Limb (tissue), 2 donors: ENCODE results near the gene C1orf185.
"Not testable (repeated sequence)": the region's sequence is repeated elsewhere in the genome, so short reads cannot be mapped to it uniquely, and the experiment has no call there.

Experiments used
- DNase-seq, 2 donors: peaks; one replicate each; pipeline ENCODE4 v3.0.0-alpha.2; 2016; ENCODE audit errors: extremely low spot score in 2 of 2

Gene C1orf185

DNA sequence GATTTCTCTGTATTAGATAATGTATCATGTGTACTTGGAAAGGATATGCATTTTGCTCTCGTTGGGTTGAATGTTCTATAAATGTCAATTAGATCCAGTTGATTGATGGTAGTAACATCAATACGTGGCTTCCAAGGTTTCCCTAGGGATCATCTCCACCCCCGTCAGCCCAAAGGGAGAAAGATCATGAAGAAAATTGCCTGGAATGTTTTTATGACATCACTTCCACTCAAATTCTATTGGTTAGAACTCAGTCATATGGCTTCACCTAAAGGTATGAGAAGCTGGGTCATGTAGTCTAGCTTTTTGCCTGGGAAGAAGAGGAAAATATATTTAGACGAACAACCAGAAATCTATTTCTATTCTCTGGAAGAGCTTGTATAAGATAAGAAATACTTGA, at the start of gene C1orf185:
TSS of gene C1orf185 (plus strand) at position 253 of the 400 bp plus-strand sequence. CDS start at position 259, 6 bp downstream.
- DNase-seq = no peak

DNA sequence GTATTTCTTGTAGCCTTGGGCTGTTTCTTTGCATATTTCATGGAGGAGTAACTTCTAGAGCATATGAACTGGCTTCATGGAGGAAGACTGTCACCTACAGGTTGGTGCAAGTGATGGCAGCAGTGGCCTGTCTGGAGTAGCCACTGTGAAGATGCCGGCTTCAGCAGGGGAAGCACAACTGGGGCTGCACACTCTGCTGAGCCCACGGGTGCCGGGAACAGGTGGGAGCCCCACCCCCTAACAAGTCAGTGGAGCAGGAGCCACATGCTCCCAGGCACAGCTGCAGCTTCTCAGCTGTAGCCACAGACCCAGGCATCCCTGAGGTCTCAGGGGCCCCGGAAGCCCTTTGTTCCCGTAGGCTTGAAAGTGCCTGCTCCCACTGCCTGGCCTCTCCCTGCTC, 43.2 kb upstream of the C1orf185 start:
- DNase-seq = no peak

- DNase-seq = no peak
Observed at GRCh38 chr1:51061231-51061918, 40.7 kb upstream of the C1orf185 start.

DNA sequence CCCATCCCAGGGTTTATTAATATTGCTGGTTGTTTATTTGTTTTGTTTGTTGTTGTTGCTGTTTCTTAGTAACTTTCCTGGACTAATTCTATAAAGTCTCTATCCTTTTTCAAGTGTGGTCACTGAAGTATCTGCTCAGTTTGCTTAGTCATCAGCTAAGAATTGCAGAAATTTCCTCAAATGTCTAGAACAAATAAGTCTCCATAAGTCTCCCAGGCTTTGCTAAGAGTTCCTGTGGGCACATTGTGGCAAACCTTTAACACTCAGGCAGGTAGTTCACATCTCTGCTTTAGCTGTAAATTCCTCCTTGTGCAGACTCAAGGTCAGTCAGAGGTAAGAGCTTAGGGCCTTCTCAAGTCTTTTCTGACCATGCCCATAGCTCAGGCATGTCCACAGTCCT, 38.9 kb upstream of the C1orf185 start:
- no peak for DNase-seq

GRCh38 chr1:51070011-51070410, 32.0 kb upstream of the C1orf185 start:
- no peak for DNase-seq

DNA sequence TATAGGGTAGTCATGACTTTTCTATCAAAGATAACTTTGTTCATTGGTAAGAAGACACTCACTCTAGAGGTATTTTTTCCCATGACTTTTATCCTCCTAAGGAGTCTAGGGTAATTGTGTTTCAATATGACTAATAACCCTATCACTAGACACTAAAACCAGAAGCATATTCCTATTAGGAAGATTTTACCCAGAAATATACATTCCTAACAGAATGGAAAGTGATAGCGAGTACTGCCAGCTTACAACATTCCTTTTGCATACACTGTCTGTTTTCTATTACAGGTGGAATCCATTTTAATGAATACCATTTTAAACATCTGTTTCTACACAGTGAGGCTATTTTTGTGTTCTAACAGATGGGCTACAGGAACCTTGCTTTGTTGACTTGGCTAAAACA, 31.4 kb upstream of the C1orf185 start:
- peak in 1 of 2 donors; percentile 3 for DNase-seq

DNA sequence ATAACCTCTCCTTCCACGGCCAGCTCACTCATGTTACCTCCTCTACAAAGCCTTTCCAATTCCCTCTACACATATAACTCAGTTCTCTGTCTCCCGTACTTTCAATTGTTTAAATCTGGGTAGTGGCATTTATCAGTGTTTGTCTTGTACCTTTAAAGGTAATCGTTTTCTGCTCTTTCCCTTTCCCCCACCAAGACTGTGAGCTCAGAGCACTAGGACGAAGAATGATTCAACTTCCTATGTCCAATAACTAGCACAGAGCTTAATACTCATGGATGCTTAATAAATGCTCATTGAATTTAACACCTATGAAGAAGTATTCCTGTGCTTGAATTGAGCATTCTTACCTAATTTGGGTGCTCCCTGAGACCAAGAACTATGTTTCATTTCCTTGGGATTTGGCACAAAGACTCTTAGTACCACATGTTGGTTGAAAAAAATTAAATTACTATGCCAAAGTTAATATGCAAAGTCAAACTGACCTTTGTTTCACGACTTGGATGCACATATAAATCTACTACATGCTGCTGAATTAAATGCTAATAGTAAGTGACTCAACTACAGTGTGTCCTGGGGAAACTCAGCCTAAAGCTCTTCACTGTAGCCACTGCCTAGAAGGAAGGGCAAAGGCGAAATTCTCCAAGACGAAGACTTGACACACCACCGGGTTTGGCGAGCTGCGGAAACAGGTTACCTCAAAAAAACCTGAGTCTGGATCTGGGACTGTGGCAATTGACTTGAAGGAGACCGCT, 30.6 kb upstream of the C1orf185 start:
- no peak for DNase-seq

DNA sequence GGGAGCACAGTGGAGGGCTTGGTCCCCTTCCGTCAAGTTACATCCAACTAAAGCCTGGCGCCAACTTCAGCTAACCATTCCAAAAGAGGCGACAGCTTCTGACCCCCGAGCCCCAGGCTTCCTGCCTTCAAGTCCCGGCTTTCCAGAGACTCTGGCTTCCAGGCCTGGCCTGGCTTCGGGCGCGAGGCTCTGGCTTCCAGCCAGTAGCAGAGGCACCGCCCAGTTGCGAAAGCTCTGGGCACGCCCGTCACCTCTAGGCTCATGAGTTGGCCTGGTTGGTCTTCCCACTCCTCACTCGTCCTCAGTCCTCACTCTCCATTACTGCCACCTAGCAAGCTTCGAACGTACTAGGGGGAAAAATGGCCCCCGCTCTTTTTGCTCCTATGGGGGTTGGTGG, 30.0 kb upstream of the C1orf185 start:
- no peak for DNase-seq

DNA sequence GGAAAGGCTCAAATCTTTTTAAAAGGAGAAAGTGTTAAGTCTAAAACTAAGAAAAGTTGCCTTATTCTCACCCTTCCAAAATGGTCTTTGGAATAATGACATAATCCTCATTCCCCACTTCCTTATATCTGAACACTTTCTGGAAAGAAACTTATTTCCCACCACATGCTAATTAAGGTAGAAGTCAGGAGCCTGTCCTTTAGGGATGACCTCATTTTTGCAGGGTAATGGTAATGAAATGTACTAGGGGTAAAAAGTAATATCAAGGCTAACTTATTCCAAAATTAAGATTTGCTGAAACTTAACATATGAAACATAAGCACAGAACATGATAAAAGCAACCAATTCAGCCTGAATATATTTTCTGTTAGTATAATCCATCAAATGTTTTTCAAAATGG, 29.4 kb upstream of the C1orf185 start:
- DNase-seq = no peak

GRCh38 chr1:51073456-51073855, 28.6 kb upstream of the C1orf185 start:
- no peak for DNase-seq

DNA sequence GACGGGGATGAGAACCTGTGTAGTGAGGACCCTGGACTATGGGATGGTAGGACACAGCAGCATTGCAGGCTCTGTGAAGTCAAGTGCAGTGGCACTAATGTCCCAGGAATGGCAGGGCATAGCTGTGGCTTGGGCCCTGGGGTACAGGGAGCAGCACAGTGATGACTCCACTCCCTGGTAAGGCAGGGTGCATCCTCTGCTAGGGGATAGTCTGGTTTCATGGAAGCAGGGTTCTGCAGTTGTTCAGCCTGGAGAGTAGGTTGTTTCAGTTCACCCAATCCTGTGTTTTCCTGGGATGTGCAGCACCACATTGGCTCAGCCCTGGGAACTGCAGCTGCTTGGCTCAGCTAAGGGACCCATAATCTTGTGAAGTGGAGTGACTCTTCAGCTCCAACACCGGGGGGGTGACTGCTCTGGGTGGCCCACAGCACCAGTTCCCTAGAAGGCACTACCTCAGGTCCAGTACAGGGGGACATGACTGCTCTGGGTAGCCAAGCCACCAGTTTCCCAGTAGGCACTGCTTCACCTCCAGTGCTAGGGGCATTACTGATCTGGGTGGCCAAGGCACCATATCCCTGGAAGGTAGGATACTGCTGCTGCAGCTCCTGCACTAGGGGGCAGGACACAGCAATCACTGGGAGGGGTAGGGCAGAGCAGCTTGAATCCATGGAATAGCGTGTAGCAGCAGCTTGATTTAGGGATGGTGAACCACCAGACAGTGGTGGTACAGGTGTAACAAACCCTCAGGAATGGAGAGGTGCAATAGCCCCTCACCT, 15.3 kb upstream of the C1orf185 start:
- DNase-seq = no peak

DNA sequence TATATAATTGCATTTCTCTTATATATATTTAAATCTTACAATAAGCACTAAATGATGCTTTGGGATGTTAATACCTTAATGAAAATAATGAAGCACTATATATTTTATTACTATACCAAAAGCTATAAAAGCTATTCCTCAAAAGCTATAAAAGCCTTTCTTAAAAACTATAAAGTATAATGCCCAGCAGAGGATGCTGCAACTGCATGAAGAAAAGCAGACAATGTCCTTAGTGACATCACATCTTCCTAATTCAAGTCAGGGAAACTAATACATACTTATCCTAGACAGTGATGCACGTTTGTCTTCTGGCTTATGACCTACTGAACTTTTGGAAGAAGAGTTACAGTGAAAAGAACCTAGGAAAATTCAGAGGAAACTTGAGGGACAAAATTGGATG, 13.6 kb upstream of the C1orf185 start:
- DNase-seq = no peak

GRCh38 chr1:51093581-51093980, 8.4 kb upstream of the C1orf185 start:
- no peak for DNase-seq

DNA sequence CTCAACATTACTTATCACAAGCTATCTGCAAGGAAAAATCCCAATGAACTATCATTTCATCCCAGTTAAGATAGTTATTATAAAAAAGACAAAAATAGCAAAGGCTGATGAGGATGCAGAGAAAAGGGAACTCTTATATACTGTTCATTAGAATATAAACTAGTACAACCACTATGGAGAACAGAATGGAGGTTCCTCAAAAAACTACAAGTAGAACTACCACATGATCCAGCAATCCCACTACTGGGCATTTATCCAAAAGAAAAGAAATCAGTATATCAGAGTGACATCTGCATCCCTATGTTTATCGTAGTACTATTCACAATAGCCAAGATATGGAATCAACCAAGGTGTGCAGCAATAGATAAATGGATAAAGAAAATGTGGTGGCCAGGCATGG, 4.9 kb upstream of the C1orf185 start:
- no peak for DNase-seq

- DNase-seq = no peak
Observed at GRCh38 chr1:51100264-51100880, 1.7 kb upstream of the C1orf185 start.

DNA sequence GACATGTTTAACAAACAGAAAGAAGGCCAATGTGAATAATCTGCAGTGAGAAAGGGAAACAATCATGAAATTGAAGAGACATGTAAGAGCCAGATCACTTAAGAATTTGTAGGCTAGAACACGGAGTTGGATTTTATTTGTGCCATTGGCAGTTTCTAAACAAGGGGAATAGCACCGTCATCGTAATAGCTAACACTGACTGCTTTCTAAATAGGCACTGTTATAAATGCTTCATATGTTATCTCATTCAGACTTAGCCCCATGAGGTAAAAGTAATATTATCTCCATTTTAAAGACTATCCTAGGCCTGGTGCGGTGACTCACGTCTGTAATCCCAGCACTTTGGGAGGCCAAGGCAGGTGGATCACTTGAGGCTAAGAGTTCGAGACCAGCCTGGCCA, 12.1 kb downstream of the C1orf185 start:
- DNase-seq = no peak

GRCh38 chr1:51115714-51116404, 13.8 kb downstream of the C1orf185 start:
- DNase-seq = no peak

DNA sequence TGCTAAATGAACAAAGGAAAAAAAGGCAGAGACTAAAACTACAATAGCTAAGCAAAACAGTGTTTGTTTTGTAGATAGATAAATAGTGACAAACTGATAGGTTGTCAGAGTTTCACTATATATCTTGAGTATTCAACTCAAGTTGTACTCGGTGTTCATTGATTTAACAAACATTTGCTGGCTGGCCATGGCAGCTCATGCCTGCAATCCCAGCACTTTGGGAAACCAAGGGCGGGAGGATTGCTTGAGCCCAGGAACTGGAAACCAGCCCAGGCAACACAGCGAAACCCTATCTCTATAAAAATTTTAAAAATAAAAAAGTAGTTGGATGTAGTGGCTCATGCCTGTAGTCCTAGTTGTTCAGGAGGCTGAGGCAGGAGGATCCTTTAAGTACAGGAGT, 17.3 kb downstream of the C1orf185 start:
- no peak for DNase-seq

- DNase-seq = no peak
Observed at GRCh38 chr1:51120629-51121028, 18.6 kb downstream of the C1orf185 start.

- DNase-seq = not testable (repeated sequence)
Observed at GRCh38 chr1:51127152-51127551, 25.1 kb downstream of the C1orf185 start.

- no peak for DNase-seq
Observed at GRCh38 chr1:51131185-51131584, 29.2 kb downstream of the C1orf185 start.
